ENCODE measurements around the gene DGUOK.

DGUOK gene

DNA sequence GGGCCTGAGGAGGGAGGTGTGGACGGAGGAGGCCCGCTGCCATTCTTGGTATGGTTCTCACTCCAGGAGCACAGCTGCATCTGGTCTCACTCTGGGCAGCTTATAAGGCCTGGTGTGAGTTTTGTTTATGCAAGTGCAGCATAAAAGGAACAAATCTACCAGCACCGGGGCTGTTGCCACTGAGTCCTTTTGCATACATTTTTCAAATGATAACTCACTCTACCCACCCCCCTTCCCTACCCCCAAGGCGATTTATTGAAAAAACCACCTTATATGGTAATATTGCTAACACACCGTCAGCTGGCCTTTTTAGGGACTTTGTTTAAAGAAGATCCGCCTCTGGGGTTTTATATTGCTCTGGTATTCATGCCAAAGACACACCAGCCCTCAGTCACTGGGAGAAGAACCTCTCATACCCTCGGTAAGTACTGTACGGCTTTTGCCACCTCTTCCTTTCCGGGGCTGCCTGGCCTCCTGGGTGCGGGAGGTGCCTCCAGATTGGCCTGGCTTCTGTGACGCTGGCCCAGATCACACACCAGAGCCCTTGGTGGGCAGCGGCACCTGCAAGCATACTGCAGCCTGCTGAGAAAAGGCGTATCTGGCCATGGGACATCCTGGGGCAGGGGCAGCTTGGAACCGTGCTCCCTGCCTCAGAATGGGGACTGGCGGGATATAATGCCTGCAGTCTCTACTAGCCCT lies 33.9 kb upstream of the DGUOK start, which contains the start of gene ACTG2:
Gene ACTG2 (plus strand): TSS at position 378 of the 699 bp plus-strand sequence. CDS start 8,304 bp downstream, outside the sequence.
- Histone ChIP-seq H3K27ac (ENCODE audit: low read depth, low read length) (no peak within 1 kb of the TSS), H3K4me1 (ENCODE audit: control insufficient read depth, insufficient read depth, low read length, unreplicated experiment) (peaks cover 8% of the 10 kb centered on the region), H3K4me3 (ENCODE audit: low read depth, low read length) (no peak within 1 kb of the TSS), H3K36me3 (ENCODE audit: insufficient read depth, low read length) (no peaks in the 10 kb centered on the region), H2AFZ (ENCODE audit: low read length, unreplicated experiment) (no peak within 1 kb of the TSS), H3K79me2 (ENCODE audit: control insufficient read depth, insufficient read depth, low read length, unreplicated experiment) (no peaks in the 10 kb centered on the region), H3K27me3 (ENCODE audit: insufficient read depth, low read length) (no peaks in the 10 kb centered on the region)

DNA sequence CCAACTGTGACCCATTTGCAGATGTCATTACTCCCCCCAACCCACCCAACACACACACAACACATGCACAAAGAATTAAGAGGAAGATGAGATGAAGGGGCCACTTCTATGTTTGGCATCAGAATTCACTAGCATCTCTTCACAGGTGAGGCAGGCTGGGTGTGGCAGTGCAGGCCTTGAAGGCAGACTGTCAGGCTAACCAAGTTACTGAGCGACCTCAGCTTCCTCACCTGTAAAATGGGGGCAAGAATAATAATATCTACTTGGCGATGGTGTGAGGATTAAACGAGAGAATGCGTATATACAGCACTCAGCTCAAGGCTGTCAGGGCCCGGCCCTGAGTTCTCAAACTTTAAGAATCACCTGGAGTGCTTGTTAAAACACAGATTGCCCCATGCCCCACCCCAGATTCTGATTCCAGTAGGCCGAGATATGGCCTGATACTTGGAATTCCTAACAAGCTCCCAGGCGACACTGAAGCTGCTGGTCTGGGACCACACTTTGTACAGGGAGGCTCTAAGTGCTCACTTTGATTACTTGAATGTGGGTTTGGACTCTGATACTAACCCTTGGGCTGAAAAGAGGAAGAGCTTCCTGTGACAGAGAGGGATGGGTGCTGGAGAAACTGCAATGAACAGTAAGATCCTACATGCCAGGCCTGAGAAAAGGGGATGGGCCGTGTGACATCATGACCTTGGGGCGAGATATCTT lies 32.8 kb upstream of the DGUOK start:
- Histone ChIP-seq H3K4me1 (ENCODE audit: control insufficient read depth, insufficient read depth, low read length, unreplicated experiment) (peaks cover 8% of the 10 kb centered on the region), H2AFZ (ENCODE audit: low read length, unreplicated experiment) (no peak overlapping the region), H3K79me2 (ENCODE audit: control insufficient read depth, insufficient read depth, low read length, unreplicated experiment) (no peaks in the 10 kb centered on the region), H3K27ac (ENCODE audit: low read depth, low read length) (no peak overlapping the region), H3K27me3 (ENCODE audit: insufficient read depth, low read length) (no peaks in the 10 kb centered on the region), H3K4me3 (ENCODE audit: low read depth, low read length) (no peak overlapping the region), H3K36me3 (ENCODE audit: insufficient read depth, low read length) (no peaks in the 10 kb centered on the region)

DNA sequence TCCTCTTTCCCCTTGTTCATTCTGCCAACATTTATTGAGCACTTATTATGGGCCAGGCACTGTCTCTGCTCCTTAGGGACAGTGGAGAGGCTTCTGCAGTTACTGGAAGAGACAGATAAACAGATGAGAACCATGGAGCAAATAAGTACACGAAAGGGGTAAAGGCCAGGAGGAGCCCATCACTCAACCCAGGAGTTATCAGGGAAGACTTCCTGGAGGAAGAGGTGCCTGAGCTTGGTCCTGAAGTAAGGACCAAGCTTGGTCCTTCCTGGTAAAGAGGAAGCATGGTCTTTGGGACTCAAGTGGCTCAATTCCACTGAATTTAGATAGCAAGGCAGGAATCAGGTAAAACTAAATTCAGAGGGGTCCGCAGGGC lies 32.2 kb upstream of the DGUOK start:
- Histone ChIP-seq H3K79me2 (ENCODE audit: control insufficient read depth, insufficient read depth, low read length, unreplicated experiment) (no peaks in the 10 kb centered on the region), H3K4me3 (ENCODE audit: low read depth, low read length) (no peak overlapping the region), H3K27ac (ENCODE audit: low read depth, low read length) (no peak overlapping the region), H2AFZ (ENCODE audit: low read length, unreplicated experiment) (no peak overlapping the region), H3K27me3 (ENCODE audit: insufficient read depth, low read length) (no peaks in the 10 kb centered on the region), H3K36me3 (ENCODE audit: insufficient read depth, low read length) (no peaks in the 10 kb centered on the region), H3K4me1 (ENCODE audit: control insufficient read depth, insufficient read depth, low read length, unreplicated experiment) (peaks cover 8% of the 10 kb centered on the region)

DNA sequence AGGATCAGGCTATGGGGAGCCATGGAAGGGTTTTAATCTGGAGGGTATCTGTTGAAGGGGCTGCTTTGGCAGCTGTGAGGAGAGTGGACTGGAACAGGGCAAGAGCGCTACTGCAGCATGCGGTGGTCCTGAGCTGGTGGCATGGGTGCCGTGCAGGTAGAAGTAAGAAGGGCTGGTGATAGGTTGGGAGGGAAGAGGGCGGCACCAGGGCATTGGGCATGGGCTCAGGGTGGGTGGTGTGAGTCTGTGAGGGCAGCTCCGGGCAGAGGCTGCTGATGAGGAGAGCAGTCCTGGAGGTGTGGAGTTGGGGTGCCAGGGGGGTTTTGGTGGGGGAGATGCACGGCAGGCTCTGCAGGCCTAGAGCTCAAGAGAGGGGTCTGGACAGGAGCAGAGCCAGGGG lies 31.8 kb upstream of the DGUOK start:
- Histone ChIP-seq H2AFZ (ENCODE audit: low read length, unreplicated experiment) (no peak overlapping the region), H3K4me1 (ENCODE audit: control insufficient read depth, insufficient read depth, low read length, unreplicated experiment) (peaks cover 8% of the 10 kb centered on the region), H3K27ac (ENCODE audit: low read depth, low read length) (no peak overlapping the region), H3K27me3 (ENCODE audit: insufficient read depth, low read length) (no peaks in the 10 kb centered on the region), H3K4me3 (ENCODE audit: low read depth, low read length) (no peak overlapping the region), H3K36me3 (ENCODE audit: insufficient read depth, low read length) (no peaks in the 10 kb centered on the region), H3K79me2 (ENCODE audit: control insufficient read depth, insufficient read depth, low read length, unreplicated experiment) (no peaks in the 10 kb centered on the region)

DNA sequence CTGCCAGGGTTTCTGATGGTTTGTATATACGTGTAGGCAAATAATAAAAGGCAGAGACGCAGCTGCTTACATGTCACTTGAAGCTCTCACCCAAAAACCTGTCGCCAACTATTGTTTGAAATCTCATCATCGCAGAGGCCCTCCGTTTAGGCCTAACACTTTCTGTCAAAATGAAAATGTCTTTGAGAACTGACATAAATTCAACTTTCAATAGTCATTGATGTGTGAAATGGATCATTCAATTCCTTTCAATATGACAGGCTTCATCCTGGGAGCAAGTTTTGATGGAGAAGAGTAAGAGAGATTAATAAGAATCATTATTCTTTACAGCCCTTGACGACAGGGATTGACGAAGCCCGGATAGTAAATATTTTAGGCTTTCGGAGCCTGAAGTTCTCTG lies 31.2 kb upstream of the DGUOK start:
- Histone ChIP-seq H3K36me3 (ENCODE audit: insufficient read depth, low read length) (no peaks in the 10 kb centered on the region), H3K27me3 (ENCODE audit: insufficient read depth, low read length) (no peaks in the 10 kb centered on the region), H3K79me2 (ENCODE audit: control insufficient read depth, insufficient read depth, low read length, unreplicated experiment) (no peaks in the 10 kb centered on the region), H3K4me1 (ENCODE audit: control insufficient read depth, insufficient read depth, low read length, unreplicated experiment) (peaks cover 8% of the 10 kb centered on the region), H3K27ac (ENCODE audit: low read depth, low read length) (no peak overlapping the region), H3K4me3 (ENCODE audit: low read depth, low read length) (no peak overlapping the region), H2AFZ (ENCODE audit: low read length, unreplicated experiment) (no peak overlapping the region)

DNA sequence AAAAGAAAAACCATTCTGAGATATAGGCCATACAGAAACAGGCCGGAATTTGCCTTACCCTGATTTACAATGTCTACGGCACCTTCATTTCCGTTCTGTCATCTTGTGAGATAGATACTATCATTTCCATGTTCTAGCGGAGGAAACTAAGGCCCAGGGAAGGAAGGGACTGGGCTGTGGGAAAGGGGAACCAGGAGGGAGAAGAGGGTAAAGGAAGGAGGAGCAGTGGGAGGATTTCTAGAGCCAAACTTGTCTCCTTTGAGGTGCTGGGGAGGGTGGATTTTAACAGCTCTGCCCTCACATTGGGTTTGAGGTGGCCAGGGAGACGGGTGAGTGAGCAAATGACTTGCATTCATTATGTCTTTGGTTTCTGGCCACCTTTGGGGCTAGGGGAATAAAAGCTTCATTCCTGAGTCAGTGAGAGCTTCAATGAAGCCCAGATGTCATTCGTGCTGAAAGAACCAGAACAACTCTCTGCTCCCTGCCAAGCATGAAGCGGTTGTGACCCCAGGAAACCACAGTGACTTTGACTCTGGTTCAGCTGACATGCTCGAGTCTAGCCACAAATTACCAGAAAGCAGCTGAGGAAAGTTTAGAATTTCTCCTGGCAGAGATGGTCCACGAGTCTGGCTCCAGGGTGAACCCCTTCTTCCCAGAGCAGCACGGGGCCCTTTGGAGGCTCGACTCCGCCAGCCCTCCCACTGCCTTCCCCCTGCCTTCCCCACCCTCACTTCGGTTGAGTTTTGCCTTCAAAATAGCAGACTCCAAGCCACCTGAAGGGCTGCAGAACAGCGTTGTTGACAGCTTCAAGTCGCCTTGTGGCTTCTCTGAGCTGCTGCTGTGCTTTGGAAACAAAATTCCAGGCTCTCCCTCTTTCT lies 30.1 kb upstream of the DGUOK start:
- Histone ChIP-seq H2AFZ (ENCODE audit: low read length, unreplicated experiment) (peak overlapping the region; percentile 62), H3K36me3 (ENCODE audit: insufficient read depth, low read length) (no peaks in the 10 kb centered on the region), H3K4me1 (ENCODE audit: control insufficient read depth, insufficient read depth, low read length, unreplicated experiment) (peaks cover 8% of the 10 kb centered on the region), H3K4me3 (ENCODE audit: low read depth, low read length) (no peak overlapping the region), H3K27ac (ENCODE audit: low read depth, low read length) (no peak overlapping the region), H3K27me3 (ENCODE audit: insufficient read depth, low read length) (no peaks in the 10 kb centered on the region), H3K79me2 (ENCODE audit: control insufficient read depth, insufficient read depth, low read length, unreplicated experiment) (no peaks in the 10 kb centered on the region)

DNA sequence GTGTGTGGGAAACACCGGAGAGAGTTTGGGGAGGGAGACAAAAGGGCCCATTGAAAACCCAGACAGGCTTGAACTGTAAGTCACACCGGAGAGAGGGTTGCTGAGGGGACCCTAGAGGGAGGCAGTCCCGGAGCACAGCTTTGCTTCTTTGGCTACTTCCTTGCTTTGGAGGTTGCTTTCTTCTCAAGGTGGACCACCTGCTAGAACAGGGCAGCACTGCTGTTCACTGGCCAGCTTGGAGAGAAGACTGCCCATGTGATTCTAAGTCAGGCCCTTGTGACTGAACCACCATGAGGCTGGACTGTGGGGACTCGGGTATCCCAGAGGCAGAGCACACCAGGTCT lies 29.5 kb upstream of the DGUOK start:
- Histone ChIP-seq H3K4me3 (ENCODE audit: low read depth, low read length) (no peak overlapping the region), H3K27me3 (ENCODE audit: insufficient read depth, low read length) (no peaks in the 10 kb centered on the region), H3K4me1 (ENCODE audit: control insufficient read depth, insufficient read depth, low read length, unreplicated experiment) (peaks cover 8% of the 10 kb centered on the region), H3K27ac (ENCODE audit: low read depth, low read length) (no peak overlapping the region), H2AFZ (ENCODE audit: low read length, unreplicated experiment) (peak overlapping the region; percentile 62), H3K36me3 (ENCODE audit: insufficient read depth, low read length) (no peaks in the 10 kb centered on the region), H3K79me2 (ENCODE audit: control insufficient read depth, insufficient read depth, low read length, unreplicated experiment) (no peaks in the 10 kb centered on the region)

DNA sequence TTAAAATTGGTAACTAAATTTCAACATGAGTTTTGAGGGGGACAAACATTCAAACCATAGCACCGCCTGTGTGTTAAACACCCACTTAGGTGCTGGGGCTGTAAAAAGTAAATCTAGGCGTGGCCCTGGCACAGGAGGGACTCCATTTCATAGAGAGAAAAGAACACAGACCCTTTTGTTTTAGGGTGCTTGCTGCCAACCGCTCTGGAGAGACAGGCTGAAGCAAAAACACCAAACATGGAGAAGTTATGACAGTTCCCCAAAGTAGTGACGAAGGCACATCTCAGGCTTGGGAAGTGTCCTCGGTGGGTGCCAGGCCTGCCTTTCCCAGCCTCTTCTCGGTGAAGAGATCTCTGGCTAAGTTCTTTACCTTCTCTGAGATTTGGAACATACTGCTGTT lies 28.7 kb upstream of the DGUOK start:
- H3K4me3 ChIP-seq (ENCODE audit: low read depth, low read length): no peak overlapping the region
- no peaks in the 10 kb centered on the region for H3K79me2 ChIP-seq (ENCODE audit: control insufficient read depth, insufficient read depth, low read length, unreplicated experiment)
- no peaks in the 10 kb centered on the region for H3K36me3 ChIP-seq (ENCODE audit: insufficient read depth, low read length)
- no peak overlapping the region for H2AFZ ChIP-seq (ENCODE audit: low read length, unreplicated experiment)
- peaks cover 8% of the 10 kb centered on the region for H3K4me1 ChIP-seq (ENCODE audit: control insufficient read depth, insufficient read depth, low read length, unreplicated experiment)
- H3K27me3 ChIP-seq (ENCODE audit: insufficient read depth, low read length): no peaks in the 10 kb centered on the region
- no peak overlapping the region for H3K27ac ChIP-seq (ENCODE audit: low read depth, low read length)

DNA sequence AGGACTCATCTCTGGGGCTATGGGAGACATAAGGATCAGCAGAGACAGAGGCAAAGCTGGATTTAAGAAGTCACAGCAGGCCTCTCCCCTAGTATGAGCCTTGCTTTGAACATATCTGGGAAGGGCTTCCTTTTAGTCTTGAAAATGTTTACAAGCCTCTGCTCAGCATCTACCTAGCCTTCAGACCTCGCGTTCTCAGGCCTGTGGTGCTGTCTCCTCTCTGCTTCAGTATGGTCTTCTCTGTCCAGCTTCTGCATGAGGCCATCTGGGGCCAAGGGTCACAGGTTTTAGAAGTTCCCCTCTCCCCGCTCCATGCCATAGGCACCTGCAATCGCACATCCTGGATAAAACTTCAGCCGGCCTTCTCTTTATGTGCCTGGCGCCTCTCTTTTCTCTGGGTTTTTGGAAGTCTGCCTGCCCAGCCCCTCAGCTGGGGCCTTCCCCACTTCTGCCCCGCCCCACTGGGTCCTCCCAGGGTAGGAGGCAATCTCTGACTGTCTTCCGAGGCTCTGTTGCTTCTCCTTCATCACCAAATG lies 26.8 kb upstream of the DGUOK start:
- Histone ChIP-seq H2AFZ (ENCODE audit: low read length, unreplicated experiment) (no peak overlapping the region), H3K27ac (ENCODE audit: low read depth, low read length) (no peak overlapping the region), H3K36me3 (ENCODE audit: insufficient read depth, low read length) (no peaks in the 10 kb centered on the region), H3K79me2 (ENCODE audit: control insufficient read depth, insufficient read depth, low read length, unreplicated experiment) (no peaks in the 10 kb centered on the region), H3K4me3 (ENCODE audit: low read depth, low read length) (no peak overlapping the region), H3K4me1 (ENCODE audit: control insufficient read depth, insufficient read depth, low read length, unreplicated experiment) (peaks cover 8% of the 10 kb centered on the region), H3K27me3 (ENCODE audit: insufficient read depth, low read length) (no peaks in the 10 kb centered on the region)

DNA sequence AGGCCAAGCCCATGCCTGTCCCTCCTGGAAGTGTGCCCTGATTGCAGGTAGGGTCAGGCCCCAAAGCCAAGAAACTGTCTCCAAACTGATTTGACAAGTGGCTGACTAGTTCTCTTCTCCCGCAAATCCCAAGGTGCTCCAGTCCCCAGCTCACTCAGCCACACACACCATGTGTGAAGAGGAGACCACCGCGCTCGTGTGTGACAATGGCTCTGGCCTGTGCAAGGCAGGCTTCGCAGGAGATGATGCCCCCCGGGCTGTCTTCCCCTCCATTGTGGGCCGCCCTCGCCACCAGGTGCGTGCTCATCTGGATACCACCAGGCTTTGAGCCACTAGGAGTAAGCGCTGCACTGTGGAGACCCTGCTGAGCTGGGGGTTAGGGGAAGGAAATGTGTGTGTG lies 25.5 kb upstream of the DGUOK start:
- no peak overlapping the region for H3K27ac ChIP-seq (ENCODE audit: low read depth, low read length)
- peaks cover 8% of the 10 kb centered on the region for H3K4me1 ChIP-seq (ENCODE audit: control insufficient read depth, insufficient read depth, low read length, unreplicated experiment)
- H3K27me3 ChIP-seq (ENCODE audit: insufficient read depth, low read length): no peaks in the 10 kb centered on the region
- H3K36me3 ChIP-seq (ENCODE audit: insufficient read depth, low read length): no peaks in the 10 kb centered on the region
- no peak overlapping the region for H2AFZ ChIP-seq (ENCODE audit: low read length, unreplicated experiment)
- no peaks in the 10 kb centered on the region for H3K79me2 ChIP-seq (ENCODE audit: control insufficient read depth, insufficient read depth, low read length, unreplicated experiment)
- H3K4me3 ChIP-seq (ENCODE audit: low read depth, low read length): no peak overlapping the region

Measured in ACC112 (cell line).